SK-N-SH (cell line): ENCODE data around the gene ZIM2. TPM values are rescaled to one million over a fixed set of nuclear protein-coding genes. Genes with fewer than 3 reads are reported as not detected.
A peak's percentile ranks its signal among the peaks of the same experiment; 100 is the strongest.

ENCODE experiments used
- CTCF ChIA-PET: fragments of 300-600, 350-600 bp; formaldehyde crosslinking; extraction: SDS; loops from one replicate; lab custom pipeline; 2021; lab: Yijun Ruan, JAX
- POLR2A ChIA-PET: fragments of 350-600 bp; sonication (Branson Sonifier 250); formaldehyde crosslinking; extraction: SDS; loops from one replicate; lab custom pipeline; 2020; ENCODE audit warnings: antibody characterized with exemption, inconsistent platforms; lab: Yijun Ruan, JAX
- DNase-seq: peaks from one replicate; pipeline ENCODE4 v3.0.0; 2012
- H2AFZ ChIP-seq: fragments of 200-600 bp; sonication (generic); 2 replicates; pipeline ENCODE4 v1.8.1; 2016; ENCODE audit warnings: antibody characterized with exemption, mild to moderate bottlenecking, low read depth
- H3F3A ChIP-seq: fragments of 200-600 bp; sonication (generic); replicated peaks from 2 replicates; pipeline ENCODE3; 2016; ENCODE audit warnings: antibody characterized with exemption, mild to moderate bottlenecking; ENCODE audit not compliant: insufficient read depth
- H3K27ac ChIP-seq, 2 experiments: fragments of 200-500 bp in 1 of 2; fragments of 200-600 bp in 1 of 2; sonication (Bioruptor generic) in 1 of 2; sonication (generic), shearing (Covaris generic) in 1 of 2; 2 replicates each; pipeline versions ENCODE4 v1.5.1 to v1.6.1; 2014 to 2016; ENCODE audit warnings: low read depth in 2 of 2, inconsistent platforms in 1 of 2, low read length in 1 of 2, mild to moderate bottlenecking in 1 of 2, mixed read lengths in 1 of 2
- H3K27me3 ChIP-seq: fragments of 200-600 bp; sonication (generic), shearing (Covaris generic); 2 replicates; pipeline ENCODE4 v1.6.1; 2016; ENCODE audit warnings: mixed run types; ENCODE audit not compliant: insufficient read depth
- H3K36me3 ChIP-seq, 2 experiments: fragments of 200-500 bp in 1 of 2; fragments of 200-600 bp in 1 of 2; sonication (Bioruptor generic) in 1 of 2; sonication (generic) in 1 of 2; replicated peaks in 1 of 2; 2 replicates each; pipeline versions ENCODE3 to v1.5.1; 2014 to 2016; ENCODE audit warnings: low read length in 1 of 2, mild to moderate bottlenecking in 1 of 2; ENCODE audit not compliant: insufficient read depth in 2 of 2, control insufficient read depth in 1 of 2
- H3K4me1 ChIP-seq, 2 experiments: fragments of 200-500 bp in 1 of 2; fragments of 200-600 bp in 1 of 2; sonication (Bioruptor generic) in 1 of 2; sonication (generic), shearing (Covaris generic) in 1 of 2; 2 replicates each; pipeline versions ENCODE4 v1.5.1 to v1.6.1; 2014 to 2016; ENCODE audit warnings: low read depth in 1 of 2, low read length in 1 of 2, mixed run types in 1 of 2; ENCODE audit not compliant: insufficient read depth in 2 of 2, control insufficient read depth in 1 of 2
- H3K4me2 ChIP-seq: fragments of 200-600 bp; sonication (generic), shearing (Covaris generic); 2 replicates; pipeline ENCODE4 v1.6.1; 2017; ENCODE audit warnings: mixed run types
- H3K4me3 ChIP-seq, 2 experiments: fragments of 200-500 bp in 1 of 2; fragments of 200-600 bp in 1 of 2; sonication (Bioruptor generic) in 1 of 2; sonication (generic), shearing (Covaris generic) in 1 of 2; 2 replicates each; pipeline versions ENCODE4 v1.5.1 to v1.8.1; 2014 to 2016; ENCODE audit warnings: low read depth in 2 of 2, inconsistent platforms in 1 of 2, low read length in 1 of 2, mild to moderate bottlenecking in 1 of 2, mixed read lengths in 1 of 2, moderate library complexity in 1 of 2
- H3K79me2 ChIP-seq: fragments of 200-600 bp; sonication (generic); 2 replicates; pipeline ENCODE4 v1.8.1; 2017; ENCODE audit warnings: mild to moderate bottlenecking; ENCODE audit not compliant: insufficient read depth
- H3K9ac ChIP-seq: fragments of 200-600 bp; sonication (generic); 2 replicates; pipeline ENCODE4 v1.6.1; 2017; ENCODE audit warnings: mixed run types
- H3K9me2 ChIP-seq: fragments of 200-600 bp; sonication (generic); 2 replicates; pipeline ENCODE4 v1.6.1; 2017; ENCODE audit warnings: mixed run types
- H3K9me3 ChIP-seq: fragments of 200-600 bp; sonication (generic); 2 replicates; pipeline ENCODE4 v1.6.1; 2017; ENCODE audit warnings: mixed run types, mild to moderate bottlenecking, moderate library complexity
- H4K20me1 ChIP-seq: fragments of 200-600 bp; sonication (generic); 2 replicates; pipeline ENCODE4 v1.6.1; 2017; ENCODE audit warnings: mild to moderate bottlenecking, mixed run types; ENCODE audit not compliant: insufficient read depth
- CTCF ChIP-seq: fragments of 200-600 bp; sonication (generic); IDR thresholded peaks from 2 replicates; pipeline ENCODE4 v1.6.1; 2017; ENCODE audit warnings: antibody characterized with exemption, mild to moderate bottlenecking, moderate library complexity
- FOXJ3 ChIP-seq: sonication (generic); formaldehyde crosslinking; IDR thresholded peaks from 2 replicates; pipeline ENCODE4 v1.5.1; 2020; ENCODE audit warnings: mild to moderate bottlenecking, missing genetic modification reagents
- GABPA ChIP-seq: IDR thresholded peaks from 2 replicates; pipeline ENCODE4 v1.4.0; 2012; ENCODE audit warnings: low read depth, mild to moderate bottlenecking
- GATA2 ChIP-seq: sonication (generic); formaldehyde crosslinking; IDR thresholded peaks from 2 replicates; pipeline ENCODE4 v1.5.0; 2020; ENCODE audit warnings: mild to moderate bottlenecking, missing genetic modification reagents
- MAX ChIP-seq: IDR thresholded peaks from 2 replicates; pipeline ENCODE4 v1.4.0; 2012; ENCODE audit warnings: low read depth
- MEF2A ChIP-seq: IDR thresholded peaks from 2 replicates; pipeline ENCODE4 v1.4.0; 2012; ENCODE audit warnings: low read depth, borderline replicate concordance
- PBX3 ChIP-seq: IDR thresholded peaks from 2 replicates; pipeline ENCODE4; 2012
- RAD21 ChIP-seq: IDR thresholded peaks from 2 replicates; pipeline ENCODE4 v1.6.1; 2012; ENCODE audit warnings: mild to moderate bottlenecking, low read length
- RXRA ChIP-seq: IDR thresholded peaks from 2 replicates; pipeline ENCODE4 v1.4.0; 2012; ENCODE audit warnings: low read depth, mild to moderate bottlenecking, borderline replicate concordance
- SIN3A ChIP-seq: IDR thresholded peaks from 2 replicates; pipeline ENCODE4 v1.6.1; 2012; ENCODE audit warnings: low read depth, mild to moderate bottlenecking, low read length, moderate library complexity, borderline replicate concordance
- TAF1 ChIP-seq: IDR thresholded peaks from 2 replicates; pipeline ENCODE4 v1.6.1; 2012; ENCODE audit warnings: low read depth, mild to moderate bottlenecking, low read length, moderate library complexity, borderline replicate concordance
- TCF12 ChIP-seq: IDR thresholded peaks from 2 replicates; pipeline ENCODE4 v1.4.0; 2012
- USF1 ChIP-seq: IDR thresholded peaks from 2 replicates; pipeline ENCODE4 v1.4.0; 2012; ENCODE audit warnings: low read depth, borderline replicate concordance
- USF2 ChIP-seq: fragments of 150-350 bp; IDR thresholded peaks from 2 replicates; pipeline ENCODE4 v1.6.1; 2017; ENCODE audit warnings: antibody characterized with exemption, low read length, low read depth, borderline replicate concordance
- YY1 ChIP-seq: IDR thresholded peaks from 2 replicates; pipeline ENCODE4 v1.4.0; 2012; ENCODE audit warnings: low read depth, mild to moderate bottlenecking
- ZBTB33 ChIP-seq: IDR thresholded peaks from 2 replicates; pipeline ENCODE4 v1.4.0; 2012; ENCODE audit warnings: low read depth, borderline replicate concordance
- WGBS: methylation state at CpG from one replicate; pipeline ENCODE4 v1.1.6; 2017; ENCODE audit warnings: low lambda C conversion rate; 5-methylcytosine and 5-hydroxymethylcytosine counted together
- polyA plus RNA-seq, 3 experiments: library from polyadenylated mRNA; depleted of rRNA; stranded (reverse); fragments of >200 nt; gene quantifications; 2 replicates each; pipeline ENCODE4 v1.2.3, GENCODE V29; 2012

ZIM2 gene
- not detected in 2 replicates for polyA plus RNA-seq (2012; rRNA removed)
- 0.03 TPM in 1 of 2 replicates, not detected in the other for polyA plus RNA-seq (2012; cell fraction: cytosol; rRNA removed)
- not detected in 2 replicates for polyA plus RNA-seq (2012; cell fraction: nucleus; rRNA removed)

GRCh38 chr19:56840451-56841192 is at the start of gene ZIM2, which contains the start of gene PEG3:
Gene ZIM2 (minus strand): TSS chr19:56840726. CDS start chr19:56824277, 16,449 bp downstream.
Gene PEG3 (minus strand): TSS chr19:56840726. CDS start chr19:56824655, 16,071 bp downstream.
- H3K9me2 ChIP-seq: no peaks in the 10 kb centered on the region
- WGBS: 66% methylated on average over 35 of the region's 49 CpGs
- no peak within 1 kb of the TSS for H3K9ac ChIP-seq
- POLR2A ChIA-PET: no interaction called here
- no peaks in the 10 kb centered on the region for H3K9me3 ChIP-seq
- H3K4me3 ChIP-seq: peak within 1 kb of the TSS; percentile 39 to 46
- peak within 1 kb of the TSS; percentile 60 for H3K4me2 ChIP-seq
- H3K4me1 ChIP-seq: peaks cover 0 to 2% of the 10 kb centered on the region in 2 experiments; a peak in 1 of 4 replicates
- H3K79me2 ChIP-seq: no peaks in the 10 kb centered on the region
- peak within 1 kb of the TSS; percentile 68 for H2AFZ ChIP-seq
- H3K27me3 ChIP-seq: no peaks in the 10 kb centered on the region
- DNase-seq: peak; percentile 76
- no peaks in the 10 kb centered on the region for H3K36me3 ChIP-seq
- TF ChIP-seq FOXJ3 (CRISPR knock-in tag) (no peak), MEF2A (no peak), GABPA (no peak), YY1 (no peak), MAX (no peak), SIN3A (no peak), ZBTB33 (no peak), RXRA (no peak), RAD21 (no peak)
- CTCF ChIA-PET: interaction anchor here (1.0 to 2.4 kb wide), 2 partner anchors 228 to 259 kb away, joined by 3 to 8 read pairs; no protein-coding TSS in a partner anchor
- H3F3A ChIP-seq: no peaks in the 10 kb centered on the region
- H3K27ac ChIP-seq: peak within 1 kb of the TSS; percentile 9 to 53; a peak in 2 of 4 replicates
- no peaks in the 10 kb centered on the region for H4K20me1 ChIP-seq

GRCh38 chr19:56885173-56885985 is 44.9 kb upstream of the ZIM2 start:
- 32% methylated on average over 10 of the region's 14 CpGs for WGBS
- Histone ChIP-seq H3K27ac (no peak overlapping the region), H2AFZ (no peak overlapping the region), H3K4me1 (no peaks in the 10 kb centered on the region), H3K9ac (no peak overlapping the region), H3K4me3 (no peak overlapping the region), H3F3A (no peaks in the 10 kb centered on the region), H3K79me2 (no peaks in the 10 kb centered on the region), H3K4me2 (no peak overlapping the region), H3K27me3 (no peaks in the 10 kb centered on the region), H3K9me2 (no peaks in the 10 kb centered on the region), H3K36me3 (no peaks in the 10 kb centered on the region), H4K20me1 (no peaks in the 10 kb centered on the region), H3K9me3 (no peaks in the 10 kb centered on the region; the same call in 1 of the 2 replicates)
- no peak for DNase-seq
- ChIA-PET CTCF (interaction anchor here (1.4 kb wide), 1 partner anchor 184 kb away, joined by 4 read pairs; no protein-coding TSS in a partner anchor), POLR2A (no interaction called here)
- no peak for TF ChIP-seq TCF12
- TF ChIP-seq GATA2 (CRISPR knock-in tag): no peak
- no peak for TF ChIP-seq CTCF
- no peak for TF ChIP-seq PBX3
- TF ChIP-seq USF2: no peak
- TF ChIP-seq USF1: no peak
- TF ChIP-seq RXRA: no peak
- no peak for TF ChIP-seq TAF1
